HUES6 (cell line): Measurements from ENCODE around the gene SPTBN2.
"Not testable (repeated sequence)": the region's sequence is repeated elsewhere in the genome, so short reads cannot be mapped to it uniquely, and the experiment has no call there.

Source experiments
- H3K27ac ChIP-seq: 2 replicates; pipeline ENCODE4 v1.7.0; 2013; ENCODE audit warnings: low read depth, mild to moderate bottlenecking, low read length, inconsistent platforms
- H3K27me3 ChIP-seq: 2 replicates; pipeline ENCODE4 v1.6.1; 2013; ENCODE audit warnings: low read length; ENCODE audit not compliant: control insufficient read depth, insufficient read depth
- H3K36me3 ChIP-seq: 2 replicates; pipeline ENCODE4 v1.6.1; 2013; ENCODE audit warnings: low read length; ENCODE audit not compliant: control insufficient read depth, insufficient read depth
- H3K4me1 ChIP-seq: 2 replicates; pipeline ENCODE4 v1.6.1; 2013; ENCODE audit warnings: low read length; ENCODE audit not compliant: control insufficient read depth, insufficient read depth
- H3K4me3 ChIP-seq: 2 replicates; pipeline ENCODE4 v1.5.1; 2013; ENCODE audit warnings: low read depth, low read length
- H3K9ac ChIP-seq: one replicate; pipeline ENCODE4 v1.6.1; 2013; ENCODE audit warnings: mild to moderate bottlenecking, low read length
- H3K9me3 ChIP-seq: 2 replicates; pipeline ENCODE4 v1.6.1; 2013; ENCODE audit warnings: low read depth, low read length; ENCODE audit not compliant: control insufficient read depth, insufficient read depth

SPTBN2 gene

DNA sequence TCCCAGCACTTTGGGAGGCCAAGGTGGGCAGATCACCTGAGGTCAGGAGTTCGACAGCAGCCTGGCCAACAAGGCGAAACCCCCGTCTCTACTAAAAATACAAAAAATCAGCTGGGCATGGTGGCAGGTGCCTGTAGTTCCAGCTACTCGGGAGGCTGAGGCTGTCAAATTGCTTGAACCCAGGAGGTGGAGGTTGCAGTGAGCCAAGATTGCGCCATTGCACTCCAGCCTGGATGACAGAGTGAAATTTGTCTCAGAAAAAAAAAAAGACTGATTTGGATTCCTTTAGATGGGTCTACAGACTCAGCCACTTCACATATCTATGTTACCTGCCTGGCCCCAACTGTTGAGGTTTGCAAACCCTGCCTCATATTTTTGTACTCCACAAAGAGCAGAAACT, 4.8 kb downstream of the SPTBN2 start:
- not testable (repeated sequence) for H3K27ac ChIP-seq, H3K9me3 ChIP-seq, H3K9ac ChIP-seq, H3K4me3 ChIP-seq
- Histone ChIP-seq H3K36me3 (peaks cover 10% of the 10 kb centered on the region), H3K27me3 (peaks cover 26% of the 10 kb centered on the region), H3K4me1 (peaks cover 49% of the 10 kb centered on the region)

GRCh38 chr11:66723693-66724092, 5.3 kb downstream of the SPTBN2 start:
- Histone ChIP-seq H3K9ac (no peak overlapping the region), H3K4me1 (peaks cover 50% of the 10 kb centered on the region), H3K27ac (no peak overlapping the region), H3K9me3 (no peaks in the 10 kb centered on the region), H3K4me3 (no peak overlapping the region), H3K36me3 (peaks cover 10% of the 10 kb centered on the region), H3K27me3 (peaks cover 21% of the 10 kb centered on the region)

GRCh38 chr11:66722745-66723651, 6.0 kb downstream of the SPTBN2 start:
- H3K36me3 ChIP-seq = peaks cover 10% of the 10 kb centered on the region
- H3K27ac ChIP-seq = no peak overlapping the region
- H3K4me3 ChIP-seq = no peak overlapping the region
- H3K4me1 ChIP-seq = peaks cover 57% of the 10 kb centered on the region
- no peak overlapping the region for H3K9ac ChIP-seq
- H3K9me3 ChIP-seq = no peaks in the 10 kb centered on the region
- peaks cover 18% of the 10 kb centered on the region for H3K27me3 ChIP-seq

DNA sequence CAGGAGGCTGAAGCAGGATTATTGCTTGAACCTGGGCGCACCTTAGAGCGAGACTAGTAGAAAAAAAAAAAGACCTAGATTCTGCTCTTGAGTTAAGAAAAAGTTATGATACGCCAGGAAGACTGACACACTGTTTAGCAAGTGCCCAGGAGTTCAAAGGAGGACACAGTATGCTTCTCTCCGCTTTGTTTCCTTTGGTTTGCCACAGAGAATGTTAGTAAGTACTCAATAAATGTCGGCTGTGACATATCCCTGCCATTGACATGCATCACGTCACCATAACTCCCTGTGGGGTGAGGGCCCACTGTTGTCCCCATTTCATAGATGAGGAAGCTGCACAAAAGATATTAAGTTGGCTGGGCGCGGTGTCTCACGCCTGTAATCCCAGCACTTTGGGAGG, 7.1 kb downstream of the SPTBN2 start:
- Histone ChIP-seq H3K9me3 (no peaks in the 10 kb centered on the region), H3K9ac (no peak overlapping the region), H3K36me3 (peaks cover 10% of the 10 kb centered on the region), H3K27ac (no peak overlapping the region), H3K4me1 (peaks cover 54% of the 10 kb centered on the region), H3K4me3 (no peak overlapping the region), H3K27me3 (peaks cover 12% of the 10 kb centered on the region)

GRCh38 chr11:66720899-66721470, 8.0 kb downstream of the SPTBN2 start:
- Histone ChIP-seq H3K4me1 (peaks cover 44% of the 10 kb centered on the region), H3K9me3 (no peaks in the 10 kb centered on the region), H3K36me3 (peaks cover 10% of the 10 kb centered on the region), H3K27me3 (0 out of 2 replicates have a peak, but pooled peaks cover 2% of the 10 kb centered on the region), H3K4me3 (no peak overlapping the region), H3K9ac (no peak overlapping the region), H3K27ac (no peak overlapping the region)

DNA sequence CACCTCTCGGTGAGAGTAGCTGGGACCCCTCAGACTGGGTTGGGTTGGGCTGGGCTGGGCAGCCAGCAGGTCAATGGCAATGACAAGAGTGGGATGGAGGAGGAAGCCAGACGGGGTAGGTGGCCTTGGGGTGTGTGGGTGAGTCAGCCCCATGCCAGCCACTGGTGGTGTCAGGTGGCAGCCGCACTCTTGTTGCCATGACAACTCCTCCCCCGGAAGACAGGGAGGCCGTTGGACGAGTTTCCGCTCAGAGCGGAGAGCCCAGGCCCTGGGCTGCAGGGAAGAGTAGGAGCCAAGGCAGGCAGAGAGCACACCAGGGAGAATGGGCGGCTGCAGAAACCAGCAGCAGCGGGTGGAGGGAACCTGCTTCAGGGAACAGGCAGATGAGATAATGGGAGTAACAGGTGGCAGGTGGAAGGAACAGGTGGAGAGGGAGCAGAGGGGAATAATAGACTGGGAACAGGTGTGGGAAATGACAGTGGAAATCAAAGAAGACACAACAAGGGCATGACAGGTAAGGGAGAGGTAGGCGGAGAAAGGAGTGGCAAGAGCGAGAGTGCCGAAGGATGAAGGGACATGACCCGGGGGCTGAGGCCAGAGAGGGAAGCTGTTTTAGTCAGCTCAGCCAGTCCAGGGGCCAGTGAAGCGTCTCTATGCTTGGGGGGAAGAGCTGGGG, 8.7 kb downstream of the SPTBN2 start:
- Histone ChIP-seq H3K36me3 (peaks cover 13% of the 10 kb centered on the region), H3K4me1 (peaks cover 38% of the 10 kb centered on the region), H3K9me3 (no peaks in the 10 kb centered on the region), H3K27ac (no peak overlapping the region), H3K4me3 (no peak overlapping the region; the same call in 1 of the 2 replicates), H3K9ac (no peak overlapping the region), H3K27me3 (no peaks in the 10 kb centered on the region)

GRCh38 chr11:66719111-66719872, 9.7 kb downstream of the SPTBN2 start:
- Histone ChIP-seq H3K9ac (no peak overlapping the region), H3K27ac (no peak overlapping the region), H3K4me3 (no peak overlapping the region)

GRCh38 chr11:66718320-66718971, 10.6 kb downstream of the SPTBN2 start:
- Histone ChIP-seq H3K4me3 (0 out of 2 replicates have a peak overlapping the region, but pooled peaks have one; percentile 12), H3K4me1 (peaks cover 35% of the 10 kb centered on the region), H3K27me3 (no peaks in the 10 kb centered on the region), H3K9ac (no peak overlapping the region), H3K36me3 (peaks cover 32% of the 10 kb centered on the region), H3K27ac (no peak overlapping the region), H3K9me3 (no peaks in the 10 kb centered on the region)

More at GRCh38 chr11:66719111-66719872, 9.7 kb downstream of the SPTBN2 start:
- H3K9me3 ChIP-seq = no peaks in the 10 kb centered on the region
- H3K4me1 ChIP-seq = peaks cover 35% of the 10 kb centered on the region
- peaks cover 24% of the 10 kb centered on the region for H3K36me3 ChIP-seq
- no peaks in the 10 kb centered on the region for H3K27me3 ChIP-seq

GRCh38 chr11:66717925-66718319, 11.1 kb downstream of the SPTBN2 start:
- no peak overlapping the region for H3K27ac ChIP-seq
- H3K4me1 ChIP-seq = peaks cover 35% of the 10 kb centered on the region
- H3K36me3 ChIP-seq = peaks cover 36% of the 10 kb centered on the region
- H3K9ac ChIP-seq = no peak overlapping the region
- H3K27me3 ChIP-seq = no peaks in the 10 kb centered on the region
- no peaks in the 10 kb centered on the region for H3K9me3 ChIP-seq
- H3K4me3 ChIP-seq = no peak overlapping the region

GRCh38 chr11:66716996-66717395, 12.0 kb downstream of the SPTBN2 start:
- Histone ChIP-seq H3K27me3 (no peaks in the 10 kb centered on the region), H3K9me3 (no peaks in the 10 kb centered on the region), H3K4me1 (peaks cover 35% of the 10 kb centered on the region), H3K9ac (no peak overlapping the region), H3K36me3 (peaks cover 41% of the 10 kb centered on the region), H3K4me3 (no peak overlapping the region), H3K27ac (no peak overlapping the region)
